HepG2 (cell line): ENCODE data around the gene FNBP1L. TPM values are rescaled to one million over a fixed set of nuclear protein-coding genes. Genes with fewer than 3 reads are reported as not detected.

Source experiments
- ATAC-seq: fragments of 200-7000 bp; cut with Tn5 transposase; 3 replicates; pipeline ENCODE4 v1.9.1; 2020; ENCODE audit warnings: mild to moderate bottlenecking, moderate library complexity
- BruUV-seq: library from RNA; stranded (reverse); fragments of 400-500 nt; replicated peaks from 2 replicates; lab custom pipeline; 2021; lab: Mats Ljungman, UMichigan
- CTCF ChIA-PET: fragments of 300-600 bp; formaldehyde crosslinking; extraction: SDS; loops from one replicate; lab custom pipeline; 2021; ENCODE audit warnings: low total read pairs, inconsistent platforms, low intra/inter-chr PET ratio; lab: Yijun Ruan, JAX
- POLR2A ChIA-PET: fragments of 350-600 bp; sonication (Branson Sonifier 250); formaldehyde crosslinking; loops from one replicate; lab custom pipeline; 2020; ENCODE audit warnings: antibody characterized with exemption, inconsistent platforms; lab: Yijun Ruan, JAX
- DNase-seq: peaks from one replicate; pipeline ENCODE4 v3.0.0-alpha.2; 2015; ENCODE audit warnings: low spot score
- FAIRE-seq: peaks from 3 replicates; lab custom pipeline; 2011; peaks lifted over from hg19 to GRCh38; lab: Jason Lieb, UNC
- H2AFZ ChIP-seq: one replicate; pipeline ENCODE4 v1.6.1; 2011; ENCODE audit warnings: low read length, inconsistent platforms
- H3K27ac ChIP-seq: fragments of 300-600 bp; 3 replicates; pipeline ENCODE4 v1.8.0; 2011; ENCODE audit warnings: mixed run types, mild to moderate bottlenecking, mixed read lengths, low read length, inconsistent platforms; ENCODE audit not compliant: insufficient read depth; ENCODE audit errors: extremely low read length
- H3K27me3 ChIP-seq, 2 experiments: fragments of 200-600 bp in 1 of 2; 2 replicates in 1 of 2; 3 replicates in 1 of 2; pipeline versions ENCODE4 v1.6.0 to v1.8.0; 2011; ENCODE audit warnings: low read length in 2 of 2, mild to moderate bottlenecking in 2 of 2, moderate library complexity in 2 of 2, inconsistent platforms in 1 of 2; ENCODE audit not compliant: insufficient read depth in 2 of 2, control insufficient read depth in 1 of 2
- H3K36me3 ChIP-seq, 2 experiments: fragments of 200-600 bp in 1 of 2; replicated peaks in 1 of 2; 2 replicates in 1 of 2; 3 replicates in 1 of 2; pipeline versions ENCODE4 v1.5.1 to v1.8.0; 2011; ENCODE audit warnings: low read length in 2 of 2, inconsistent platforms in 1 of 2; ENCODE audit not compliant: insufficient read depth in 2 of 2, control insufficient read depth in 1 of 2
- H3K4me1 ChIP-seq: 2 replicates; pipeline ENCODE4 v1.5.1; 2012; ENCODE audit warnings: low read length, inconsistent platforms; ENCODE audit not compliant: insufficient read depth
- H3K4me2 ChIP-seq: 2 replicates; pipeline ENCODE4 v1.6.0; 2011; ENCODE audit warnings: low read depth, low read length, inconsistent platforms
- H3K4me3 ChIP-seq, 3 experiments: fragments of 200-600 bp in 1 of 3; sonication (generic), shearing (Covaris generic) in 1 of 3; replicated peaks in 1 of 3; 2 replicates each; pipeline ENCODE4 v1.5.1; 2011 to 2016; ENCODE audit warnings: low read length in 3 of 3, inconsistent platforms in 2 of 3, low read depth in 2 of 3, mild to moderate bottlenecking in 2 of 3, control low read depth in 1 of 3, mixed read lengths in 1 of 3; ENCODE audit not compliant: insufficient read depth in 1 of 3
- H3K79me2 ChIP-seq: one replicate; pipeline ENCODE4 v1.6.1; 2011; ENCODE audit warnings: low read length, inconsistent platforms; ENCODE audit not compliant: insufficient read depth
- H3K9ac ChIP-seq: 2 replicates; pipeline ENCODE4 v1.6.0; 2011; ENCODE audit warnings: mild to moderate bottlenecking, low read depth, low read length, inconsistent platforms; ENCODE audit not compliant: insufficient read depth
- H3K9me3 ChIP-seq: 2 replicates; pipeline ENCODE4 v1.5.1; 2012; ENCODE audit warnings: mild to moderate bottlenecking, low read length
- H4K20me1 ChIP-seq: 2 replicates; pipeline ENCODE4 v1.6.0; 2011; ENCODE audit warnings: inconsistent platforms, mild to moderate bottlenecking, low read length, moderate library complexity; ENCODE audit not compliant: insufficient read depth
- MEF2D ChIP-seq: sonication (generic); formaldehyde crosslinking; IDR thresholded peaks from 2 replicates; pipeline ENCODE4 v1.5.1; 2020; ENCODE audit warnings: mild to moderate bottlenecking, missing genetic modification reagents
- REST ChIP-seq, 2 experiments: IDR thresholded peaks; 2 replicates each; pipeline ENCODE4 v1.6.1; 2011 to 2012; ENCODE audit warnings: low read length in 2 of 2, borderline replicate concordance in 1 of 2, low read depth in 1 of 2, mild to moderate bottlenecking in 1 of 2, moderate library complexity in 1 of 2
- ZNF136 ChIP-seq: sonication (generic); formaldehyde crosslinking; IDR thresholded peaks from 2 replicates; pipeline ENCODE4 v1.8.1; 2022; ENCODE audit warnings: low read depth, mild to moderate bottlenecking, moderate library complexity, missing genetic modification reagents
- ZNF337 ChIP-seq: sonication (generic); formaldehyde crosslinking; IDR thresholded peaks from 2 replicates; pipeline ENCODE4 v1.5.1; 2020; ENCODE audit warnings: missing genetic modification reagents, low read depth, mild to moderate bottlenecking, borderline replicate concordance
- ZNF484 ChIP-seq: sonication (generic); formaldehyde crosslinking; IDR thresholded peaks from 2 replicates; pipeline ENCODE4 v1.5.1; 2020; ENCODE audit warnings: mild to moderate bottlenecking, low read depth, missing genetic modification reagents, borderline replicate concordance
- ZNF570 ChIP-seq: sonication (generic); formaldehyde crosslinking; IDR thresholded peaks from 2 replicates; pipeline ENCODE4 v1.4.0; 2020; ENCODE audit warnings: mild to moderate bottlenecking, missing genetic modification reagents, borderline replicate concordance
- ZNF83 ChIP-seq: sonication (generic); formaldehyde crosslinking; IDR thresholded peaks from 2 replicates; pipeline ENCODE4 v1.4.0; 2020; ENCODE audit warnings: missing genetic modification reagents, mild to moderate bottlenecking, borderline replicate concordance
- WGBS: methylation state at CpG from one replicate; pipeline ENCODE4 v1.1.6; 2017; ENCODE audit warnings: low lambda C conversion rate; 5-methylcytosine and 5-hydroxymethylcytosine counted together
- in situ Hi-C: cut with HindIII; loops from 2 replicates; pipeline ENCODE4 v1.10.0; 2017; ENCODE audit warnings: low pct_unique_long_range_greater_than_20kb; ENCODE audit not compliant: extremely low pct_ligation_motif_present
- intact Hi-C: fragments of 100-400 bp; cut with micrococcal nuclease; formaldehyde crosslinking; loops from one replicate; pipeline ENCODE4 v1.10.0; 2022; ENCODE audit not compliant: unreplicated experiment
- polyA plus RNA-seq, 8 experiments: library from polyadenylated mRNA; depleted of rRNA in 3 of 8; stranded (reverse) in 7 of 8; unstranded in 1 of 8; fragments of >200 nt; fragmentation: Illumina TruSeq in 4 of 8; extraction: Trizol in 4 of 8; gene quantifications; 2 replicates each; pipeline versions ENCODE4 v1.2.1 to v1.2.3, GENCODE V29; 2011 to 2016; ENCODE audit warnings: low read depth in 4 of 8, missing spikeins in 1 of 8, mixed read lengths in 1 of 8; ENCODE audit not compliant: insufficient read depth in 1 of 8
- total RNA-seq, 5 experiments: library from RNA; depleted of rRNA; stranded (reverse); fragments of >200 nt; fragmentation: Illumina TruSeq; extraction: Trizol; gene quantifications; 2 replicates each; pipeline ENCODE4 v1.2.3, GENCODE V29; 2016; ENCODE audit warnings: low read depth in 1 of 5
- TF ChIP-seq, protein P1 (sequence below): sonication (generic); formaldehyde crosslinking; IDR thresholded peaks from 2 replicates; pipeline ENCODE4 v1.4.0; 2020; ENCODE audit warnings: mild to moderate bottlenecking, missing genetic modification reagents

The FNBP1L gene
- total and polyA plus RNA-seq, 2 of the 13 experiments (the other 11 are each of a cell fraction or from before 2014, with no cell fraction given), result 24.1 to 27.1 TPM

GRCh38 chr1:93434987-93435386 is 12.9 kb upstream of the FNBP1L start (continued):
- peak; percentile 82 to 92 for TF ChIP-seq REST (IDR thresholded peaks at IDR 0.05; ENCODE audit: borderline replicate concordance in 1 of 2, low read depth in 1 of 2, low read length in 2 of 2)

- WGBS, result no CpG with 5 or more reads among the region's 4 CpGs
- CTCF ChIA-PET, result no interaction called here
These were observed 12.5 kb upstream of the FNBP1L start for GRCh38 chr1:93435443-93435842.

More at GRCh38 chr1:93435443-93435842, 12.5 kb upstream of the FNBP1L start:
- Histone ChIP-seq H3K9ac (no peak overlapping the region), H3K9me3 (no peaks in the 10 kb centered on the region), H4K20me1 (no peaks in the 10 kb centered on the region), H3K4me1 (peaks cover 18% of the 10 kb centered on the region), H3K27me3 (no peaks in the 10 kb centered on the region; a peak in 1 of 5 replicates), H3K36me3 (no peaks in the 10 kb centered on the region), H2AFZ (no peak overlapping the region), H3K4me2 (no peak overlapping the region), H3K79me2 (no peaks in the 10 kb centered on the region), H3K4me3 (no peak overlapping the region), H3K27ac (no peak overlapping the region)
- no TSS peak for BruUV-seq
- DNase-seq (no peak), FAIRE-seq (no peak), ATAC-seq (peak; percentile 11; the same call in 2 of the 3 replicates)
- intact Hi-C loops, result loop anchor here (5.0 kb wide), 1 partner anchor 133 kb away; no protein-coding TSS in a partner anchor
- POLR2A ChIA-PET, result interaction anchor here (1.3 kb wide), 1 partner anchor 185 kb away, joined by 4 read pairs; no protein-coding TSS in a partner anchor
- TF ChIP-seq ZNF337 (CRISPR knock-in tag), result no peak
- TF ChIP-seq ZNF484 (CRISPR knock-in tag), result no peak
- no peak for TF ChIP-seq ZNF136 (CRISPR knock-in tag)
- no peak for TF ChIP-seq ZNF83 (CRISPR knock-in tag)
- TF ChIP-seq, protein P1, sequence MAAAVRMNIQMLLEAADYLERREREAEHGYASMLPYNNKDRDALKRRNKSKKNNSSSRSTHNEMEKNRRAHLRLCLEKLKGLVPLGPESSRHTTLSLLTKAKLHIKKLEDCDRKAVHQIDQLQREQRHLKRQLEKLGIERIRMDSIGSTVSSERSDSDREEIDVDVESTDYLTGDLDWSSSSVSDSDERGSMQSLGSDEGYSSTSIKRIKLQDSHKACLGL, result no peak
- no peak for TF ChIP-seq MEF2D (CRISPR knock-in tag)
- no peak for TF ChIP-seq ZNF570 (CRISPR knock-in tag)
- in situ Hi-C loops, result loop anchor here (10.0 kb wide), 1 partner anchor 389 kb away; no protein-coding TSS in a partner anchor
